ENCODE results near the gene SMYD4. TPM values are rescaled to one million over a fixed set of nuclear protein-coding genes. Genes with fewer than 3 reads are reported as not detected.

The SMYD4 gene
- total and polyA plus RNA-seq, 2 donors (not counting 1 experiment from before 2014, with no cell fraction given), result 11.9 to 37.5 TPM

- no peak for ATAC-seq (ENCODE audit: low read depth)
- no peak overlapping the region for H3K9ac ChIP-seq (ENCODE audit: low read length)
- H2AFZ ChIP-seq (ENCODE audit: insufficient read depth, low read depth, low read length, poor library complexity, severe bottlenecking), result no peak overlapping the region
- peaks cover 7 to 25% of the 10 kb centered on the region in 2 experiments for H3K36me3 ChIP-seq (replicated peaks in 1 of 2; ENCODE audit: control extremely low read depth in 1 of 2, control insufficient read depth in 1 of 2, extremely low read depth in 1 of 2, insufficient read depth in 2 of 2, low read length in 1 of 2)
- no peak overlapping the region for H3K4me3 ChIP-seq (ENCODE audit: control extremely low read depth in 1 of 5, extremely low read depth in 1 of 5, insufficient read depth in 1 of 5, low read depth in 2 of 5, low read length in 4 of 5)
- ChIA-PET POLR2A (no interaction called here), CTCF (interaction anchor here (0.6 to 8.3 kb wide), 6 partner anchors 14 to 118 kb away, joined by 3 to 397 read pairs (median 4); partner anchors contain the start of gene WDR81)
- H3K4me3 Mint-ChIP-seq, result no peak overlapping the region
- H3K27ac Mint-ChIP-seq, result no peak overlapping the region
- no peaks in the 10 kb centered on the region for H4K20me1 ChIP-seq (ENCODE audit: control insufficient read depth, insufficient read depth, low read length, poor library complexity, severe bottlenecking)
- TF ChIP-seq EZH2 (IDR thresholded peaks at IDR 0.05; ENCODE audit: borderline replicate concordance, insufficient read depth, low read depth, low read length, poor library complexity, severe bottlenecking) (no peak), CTCF (IDR thresholded peaks at IDR 0.05) (no peak)
- intact Hi-C loops (cut with micrococcal nuclease), result no loop called here
- H3K9me3 Mint-ChIP-seq (ENCODE audit: insufficient read depth), result no peaks in the 10 kb centered on the region
- H3K9me3 ChIP-seq (ENCODE audit: control extremely low read depth in 1 of 3, control insufficient read depth in 2 of 3, insufficient read depth in 1 of 3, low read length in 2 of 3), result no peaks in the 10 kb centered on the region
- peaks cover 28% of the 10 kb centered on the region for H3K4me1 Mint-ChIP-seq
- peaks cover 26 to 28% of the 10 kb centered on the region in 2 donors for H3K4me1 ChIP-seq (ENCODE audit: control insufficient read depth in 2 of 2, insufficient read depth in 2 of 2, low read length in 2 of 2)
- WGBS (ENCODE audit: insufficient coverage), result over 99% methylated on average over 7 of the region's 7 CpGs
- H3K27ac ChIP-seq (ENCODE audit: low read length in 2 of 2), result no peak overlapping the region
- H3K79me2 ChIP-seq (ENCODE audit: control insufficient read depth, insufficient read depth, low read length), result no peaks in the 10 kb centered on the region
- no peaks in the 10 kb centered on the region for H3K27me3 ChIP-seq (replicated peaks in 1 of 4; ENCODE audit: control extremely low read depth in 1 of 4, control insufficient read depth in 3 of 4, insufficient read depth in 4 of 4, low read length in 3 of 4)
- H3K4me2 ChIP-seq (replicated peaks; ENCODE audit: low read depth, low read length, poor library complexity, severe bottlenecking), result no peak overlapping the region
- no peak for DNase-seq
- no peaks in the 10 kb centered on the region for H3K27me3 Mint-ChIP-seq
These were observed 43.0 kb downstream of the SMYD4 start for GRCh38 chr17:1786708-1787107.

- peak overlapping the region; percentile 53 for H3K27ac Mint-ChIP-seq
- Histone ChIP-seq H2AFZ (ENCODE audit: insufficient read depth, low read depth, low read length, poor library complexity, severe bottlenecking) (no peak overlapping the region), H3K27ac (ENCODE audit: low read length in 2 of 2) (no peak overlapping the region), H3K36me3 (replicated peaks in 1 of 2; ENCODE audit: control extremely low read depth in 1 of 2, control insufficient read depth in 1 of 2, extremely low read depth in 1 of 2, insufficient read depth in 2 of 2, low read length in 1 of 2) (peaks cover 7 to 31% of the 10 kb centered on the region in 2 experiments), H3K4me1 (ENCODE audit: control insufficient read depth in 2 of 2, insufficient read depth in 2 of 2, low read length in 2 of 2) (peaks cover 27 to 30% of the 10 kb centered on the region in 2 donors), H3K27me3 (replicated peaks in 1 of 4; ENCODE audit: control extremely low read depth in 1 of 4, control insufficient read depth in 3 of 4, insufficient read depth in 4 of 4, low read length in 3 of 4) (no peaks in the 10 kb centered on the region), H3K9me3 (ENCODE audit: control extremely low read depth in 1 of 3, control insufficient read depth in 2 of 3, insufficient read depth in 1 of 3, low read length in 2 of 3) (no peaks in the 10 kb centered on the region), H3K4me2 (replicated peaks; ENCODE audit: low read depth, low read length, poor library complexity, severe bottlenecking) (no peak overlapping the region), H3K9ac (ENCODE audit: low read length) (no peak overlapping the region), H3K79me2 (ENCODE audit: control insufficient read depth, insufficient read depth, low read length) (no peaks in the 10 kb centered on the region), H4K20me1 (ENCODE audit: control insufficient read depth, insufficient read depth, low read length, poor library complexity, severe bottlenecking) (no peaks in the 10 kb centered on the region), H3K4me3 (ENCODE audit: control extremely low read depth in 1 of 5, extremely low read depth in 1 of 5, insufficient read depth in 1 of 5, low read depth in 2 of 5, low read length in 4 of 5) (no peak overlapping the region)
- no peak for ATAC-seq (ENCODE audit: low read depth)
- DNase-seq, result no peak
- 90% methylated on average over 2 of the region's 4 CpGs for WGBS (ENCODE audit: insufficient coverage)
- H3K4me3 Mint-ChIP-seq, result no peak overlapping the region
- H3K4me1 Mint-ChIP-seq, result peaks cover 28% of the 10 kb centered on the region
- POLR2A ChIA-PET, result interaction anchor here (1.1 kb wide), 1 partner anchor 64 kb away, joined by 4 read pairs; no protein-coding TSS in a partner anchor
- no peaks in the 10 kb centered on the region for H3K27me3 Mint-ChIP-seq
- TF ChIP-seq CTCF (IDR thresholded peaks at IDR 0.05) (no peak), EZH2 (IDR thresholded peaks at IDR 0.05; ENCODE audit: borderline replicate concordance, insufficient read depth, low read depth, low read length, poor library complexity, severe bottlenecking) (no peak)
- intact Hi-C loops (cut with micrococcal nuclease), result no loop called here
- H3K9me3 Mint-ChIP-seq (ENCODE audit: insufficient read depth), result no peaks in the 10 kb centered on the region
- CTCF ChIA-PET, result interaction anchor here (0.6 to 8.3 kb wide), 5 partner anchors 20 to 117 kb away, joined by 3 to 397 read pairs (median 4); partner anchors contain the start of gene WDR81
These were observed 43.8 kb downstream of the SMYD4 start for GRCh38 chr17:1785930-1786329.

Measured in B cell (primary cell).